HG02763 (cell line): ENCODE measurements around the gene PDCL2.
A peak's percentile ranks its signal among the peaks of the same experiment; 100 is the strongest.
"Not testable (repeated sequence)": the region's sequence is repeated elsewhere in the genome, so short reads cannot be mapped to it uniquely, and the experiment has no call there.

Source experiments
- ATAC-seq: cut with Tn5 transposase; IDR thresholded peaks from one replicate; pipeline ENCODE4 v1.9.1; 2021; ENCODE audit warnings: mild to moderate bottlenecking, moderate library complexity; ENCODE audit not compliant: unreplicated experiment

Gene PDCL2

DNA sequence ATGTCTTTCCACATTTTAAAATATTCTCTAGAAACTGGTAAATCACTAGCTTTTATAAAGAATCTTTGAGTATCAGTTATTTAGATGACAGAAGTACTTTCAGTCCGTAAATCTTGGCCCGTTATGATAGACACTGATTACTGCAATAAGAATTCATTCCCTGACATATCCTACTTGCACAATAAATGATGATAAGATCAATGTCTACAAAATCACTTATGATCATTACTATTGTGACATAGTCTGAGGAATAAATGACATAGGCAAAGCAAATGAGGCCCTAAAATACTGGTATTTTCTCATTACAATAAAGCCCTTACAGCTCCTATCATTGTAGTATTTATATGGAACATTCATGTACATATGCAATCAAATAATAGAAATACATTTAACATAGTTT, 6.6 kb upstream of the PDCL2 start:
- no peak for ATAC-seq

- ATAC-seq = no peak
Measured at GRCh38 chr4:55588160-55588559, 3.9 kb downstream of the PDCL2 start.

- ATAC-seq = not testable (repeated sequence)
Measured at GRCh38 chr4:55582773-55583172, 9.3 kb downstream of the PDCL2 start.

- ATAC-seq = no peak
Measured at GRCh38 chr4:55578341-55579010, 13.6 kb downstream of the PDCL2 start.

- ATAC-seq = no peak
Measured at GRCh38 chr4:55575513-55575912, 16.5 kb downstream of the PDCL2 start.

DNA sequence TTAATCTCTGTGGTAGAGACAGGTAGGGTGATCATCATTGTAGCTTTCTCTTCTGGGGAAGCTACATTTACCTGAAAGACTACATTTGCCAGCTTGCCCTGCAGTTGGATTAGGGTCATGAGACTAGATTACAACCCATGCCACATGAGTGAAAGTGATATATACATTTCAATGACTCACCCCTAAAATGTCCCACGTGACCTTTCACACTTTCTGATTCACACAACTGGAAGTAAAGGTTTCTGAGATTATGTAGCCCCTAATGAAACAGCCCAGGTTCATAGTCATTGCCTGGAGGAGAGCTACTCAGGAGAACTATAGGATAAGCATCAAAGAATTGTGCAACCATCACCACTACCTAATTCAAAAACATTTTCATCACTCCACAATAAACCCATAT, 17.8 kb downstream of the PDCL2 start:
- ATAC-seq = no peak

DNA sequence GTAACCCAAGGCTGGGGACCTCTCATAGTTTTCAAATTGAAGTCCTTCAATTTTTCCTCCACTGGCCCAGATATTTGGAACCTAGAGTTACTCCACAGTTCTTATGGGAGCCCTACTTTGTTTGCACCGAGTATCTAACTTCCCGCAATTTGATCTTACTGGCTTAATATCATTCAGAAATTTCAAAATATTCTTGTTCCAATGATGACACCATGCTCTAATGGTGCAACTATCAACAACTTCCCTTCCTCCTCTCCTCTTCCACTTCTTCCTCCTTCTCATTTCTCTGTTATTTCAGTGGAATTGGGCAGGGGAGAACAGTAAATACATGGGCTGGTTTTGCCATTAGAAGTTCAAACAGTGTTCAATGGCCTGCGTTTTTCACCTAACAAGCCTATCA, 20.2 kb downstream of the PDCL2 start:
- no peak for ATAC-seq

GRCh38 chr4:55568905-55569504, 23.0 kb downstream of the PDCL2 start:
- peak; percentile 64 for ATAC-seq

DNA sequence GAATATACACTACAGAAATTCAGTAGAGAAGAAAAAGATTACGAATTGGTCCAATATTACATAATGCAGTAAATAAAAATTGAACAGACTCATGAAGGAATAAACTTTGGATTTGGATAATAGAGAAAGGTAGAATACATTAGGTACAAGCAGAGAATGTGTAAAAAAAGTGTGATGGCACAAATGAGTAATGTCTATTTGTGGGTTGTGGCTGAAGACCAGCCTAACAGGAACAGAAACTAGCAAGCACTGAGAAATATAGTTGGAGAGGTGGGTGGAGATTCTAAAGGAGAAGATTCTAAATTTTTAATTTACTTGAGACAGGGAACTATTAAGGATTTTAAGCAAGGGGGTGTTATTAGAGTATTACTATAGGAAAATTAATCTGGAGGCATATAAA, 30.2 kb downstream of the PDCL2 start:
- peak; percentile 99 for ATAC-seq

- no peak for ATAC-seq
Measured at GRCh38 chr4:55560096-55560495, 31.9 kb downstream of the PDCL2 start.

DNA sequence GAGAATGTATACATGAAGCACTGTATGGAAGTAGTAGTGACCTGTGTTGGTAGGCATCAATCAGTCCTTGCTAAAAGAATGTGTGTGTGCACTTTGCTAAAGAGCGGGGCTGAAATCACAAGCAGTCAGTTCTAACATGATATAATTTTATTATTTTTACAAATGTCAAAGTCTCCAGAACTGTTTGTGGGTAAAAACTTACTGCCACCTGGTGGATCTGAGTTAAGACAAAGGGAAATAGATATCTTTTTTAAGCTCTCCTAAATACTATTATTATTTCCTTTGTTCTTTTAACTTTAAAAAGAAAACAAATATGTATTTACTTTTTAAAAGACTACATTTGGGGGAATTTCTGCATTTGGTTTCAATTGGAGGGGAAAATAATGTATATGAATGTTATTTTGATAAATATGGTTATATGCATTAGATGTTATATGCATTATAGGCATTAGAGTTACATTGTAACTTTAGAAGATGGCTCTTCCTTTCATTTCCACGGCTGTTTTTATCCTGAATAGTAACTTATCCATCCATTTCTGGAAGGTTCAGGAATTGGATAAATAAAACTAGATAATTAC, 37.5 kb downstream of the PDCL2 start:
- ATAC-seq = no peak

- ATAC-seq = no peak
Measured at GRCh38 chr4:55553441-55554201, 38.4 kb downstream of the PDCL2 start.

DNA sequence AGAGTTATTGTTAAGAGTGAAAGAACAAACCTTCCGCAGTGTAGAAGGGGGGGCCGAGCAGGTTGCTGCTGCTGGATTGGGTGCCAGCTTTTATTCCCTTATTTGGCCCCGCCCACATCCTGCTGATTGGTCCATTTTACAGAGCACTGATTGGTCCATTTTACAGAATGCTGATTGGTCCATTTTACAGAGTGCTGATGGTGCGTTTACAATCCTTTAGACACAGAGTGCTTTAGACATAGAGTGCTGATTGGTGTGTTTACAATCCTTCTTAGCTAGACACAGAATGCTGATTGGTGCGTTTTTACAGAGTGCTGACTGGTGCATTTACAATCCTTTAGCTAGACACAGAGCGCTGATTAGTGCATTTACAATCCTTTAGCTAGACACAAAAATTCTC, 40.1 kb downstream of the PDCL2 start:
- not testable (repeated sequence) for ATAC-seq

DNA sequence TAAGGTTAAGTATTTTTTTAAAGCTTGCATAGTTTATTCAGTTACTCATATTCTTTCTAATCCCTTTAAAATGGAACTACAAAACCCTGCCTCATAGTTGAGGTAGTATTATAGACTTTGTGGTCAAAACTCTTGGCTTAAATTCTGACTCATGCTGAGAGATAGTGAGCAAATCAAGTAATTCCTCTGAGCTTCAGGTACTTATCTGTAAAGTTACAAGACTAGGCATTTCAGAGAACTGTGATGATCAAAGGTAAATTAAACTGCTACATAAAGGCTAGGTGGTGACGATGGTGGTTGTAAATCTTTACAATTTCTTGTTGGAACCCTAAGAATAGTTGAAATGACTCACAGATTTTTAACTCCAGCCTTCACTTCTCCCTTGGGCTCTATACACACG, 42.2 kb downstream of the PDCL2 start:
- no peak for ATAC-seq

DNA sequence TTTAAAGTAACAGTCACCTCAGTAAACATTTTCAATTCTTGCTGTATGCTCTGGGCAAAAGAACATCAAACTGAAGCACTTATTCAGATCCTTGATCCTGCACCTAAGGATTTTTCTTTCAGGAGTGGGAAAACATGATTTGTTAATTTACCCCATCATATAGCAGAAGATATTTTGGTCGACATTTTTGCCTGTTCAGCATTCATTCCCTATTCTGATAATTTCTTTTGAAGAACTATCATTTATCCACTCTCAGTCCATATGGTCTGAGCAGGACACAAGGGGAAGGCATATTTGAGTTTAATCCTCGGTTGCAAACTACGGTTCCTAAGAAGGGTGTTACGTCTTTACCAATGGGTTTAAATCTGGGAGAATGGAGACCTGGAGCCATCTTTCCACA, 44.1 kb downstream of the PDCL2 start:
- no peak for ATAC-seq

- no peak for ATAC-seq
Measured at GRCh38 chr4:55547466-55547770, 44.6 kb downstream of the PDCL2 start.

- ATAC-seq = peak; percentile 76
Measured at GRCh38 chr4:55546756-55547465, 45.1 kb downstream of the PDCL2 start, which contains the start of gene CLOCK. CLOCK (minus strand) TSS chr4:55546909; CDS start chr4:55482785, 64,124 bp downstream.

- peak; percentile 42 for ATAC-seq
Measured at GRCh38 chr4:55546506-55546755, 45.6 kb downstream of the PDCL2 start.

DNA sequence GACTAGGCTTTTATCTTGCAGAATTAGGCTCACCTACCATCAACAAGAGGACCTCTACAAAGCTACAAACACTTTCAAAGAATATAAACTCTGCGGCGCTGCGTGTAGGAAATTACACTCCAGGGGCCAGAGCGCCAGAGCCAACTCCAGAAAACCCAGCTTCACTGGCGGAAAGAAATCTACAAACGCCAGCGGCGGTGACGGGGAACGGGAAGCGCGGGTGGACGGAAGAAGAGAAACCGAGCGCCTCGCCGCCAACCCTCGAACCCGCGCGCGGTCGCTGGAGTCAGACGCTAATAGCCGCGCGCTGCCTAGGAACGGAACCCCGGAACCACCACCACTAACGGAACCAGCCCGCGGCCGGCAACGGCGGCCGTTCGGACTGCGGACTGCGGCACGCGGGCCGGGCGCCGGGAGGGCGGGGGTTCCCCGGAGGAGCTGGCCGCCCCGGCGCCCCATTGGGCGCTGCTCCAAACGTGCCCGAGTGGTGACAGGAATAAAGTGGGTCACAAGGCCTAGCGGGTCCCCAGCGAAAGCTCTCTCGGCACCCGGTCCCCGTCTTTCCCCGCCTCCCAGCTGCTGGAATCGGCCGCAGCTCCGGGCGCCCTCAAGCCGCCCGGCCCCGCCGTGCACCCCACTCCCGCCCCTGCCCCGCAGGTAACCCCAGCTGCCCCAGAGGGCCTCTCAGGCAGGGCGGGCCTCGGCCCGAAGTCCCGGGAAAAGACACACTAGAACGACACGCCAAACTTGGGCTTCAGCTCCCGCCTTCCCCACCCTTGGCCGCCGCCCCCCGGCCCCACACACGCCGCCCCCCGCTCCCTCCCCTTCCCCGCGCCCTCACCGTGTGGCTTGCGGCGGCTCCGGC, 46.2 kb downstream of the PDCL2 start:
- peak; percentile 41 for ATAC-seq

- ATAC-seq = no peak
Measured at GRCh38 chr4:55545151-55545550, 46.9 kb downstream of the PDCL2 start.

DNA sequence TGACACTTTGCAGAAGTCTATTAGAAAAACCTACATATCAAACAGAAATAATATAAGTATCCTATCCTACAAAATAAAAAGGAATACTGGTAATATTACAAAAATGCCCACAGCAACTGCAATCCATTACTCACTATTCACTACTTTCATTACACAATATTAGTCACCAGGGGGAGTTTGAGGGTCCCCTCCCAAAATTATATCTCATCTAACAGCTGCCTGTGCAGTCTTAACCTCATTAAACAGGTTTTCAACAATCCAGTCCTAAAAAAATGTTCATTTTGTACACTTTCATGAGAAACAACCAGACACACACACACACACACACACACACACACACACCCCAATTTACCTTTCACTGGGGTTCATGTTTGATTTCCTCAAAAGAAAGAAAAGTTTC, 48.2 kb downstream of the PDCL2 start:
- ATAC-seq = no peak
